HG02981 (cell line): Measurements from ENCODE around the gene ARHGAP15.

Experiments
- ATAC-seq: cut with Tn5 transposase; IDR thresholded peaks from one replicate; pipeline ENCODE4 v1.9.1; 2021; ENCODE audit warnings: mild to moderate bottlenecking, moderate library complexity; ENCODE audit not compliant: unreplicated experiment

Gene ARHGAP15

GRCh38 chr2:143219266-143219665 is 90.0 kb downstream of the ARHGAP15 start:
- ATAC-seq, result no peak

- ATAC-seq, result no peak
Measured at GRCh38 chr2:143223556-143223955, 94.3 kb downstream of the ARHGAP15 start.

- no peak for ATAC-seq
Measured at GRCh38 chr2:143225931-143226330, 96.7 kb downstream of the ARHGAP15 start.

- ATAC-seq, result no peak
Measured at GRCh38 chr2:143226714-143227541, 97.7 kb downstream of the ARHGAP15 start.

- no peak for ATAC-seq
Measured at GRCh38 chr2:143229411-143229810, 100.2 kb downstream of the ARHGAP15 start.

- ATAC-seq, result no peak
Measured at GRCh38 chr2:143229952-143230351, 100.7 kb downstream of the ARHGAP15 start.

- no peak for ATAC-seq
Measured at GRCh38 chr2:143230506-143231253, 101.5 kb downstream of the ARHGAP15 start.

- no peak for ATAC-seq
Measured at GRCh38 chr2:143231254-143231645, 102.0 kb downstream of the ARHGAP15 start.

- ATAC-seq, result no peak
Measured at GRCh38 chr2:143237146-143237777, 108.0 kb downstream of the ARHGAP15 start.

GRCh38 chr2:143241403-143242088 is 112.3 kb downstream of the ARHGAP15 start:
- no peak for ATAC-seq

- ATAC-seq, result no peak
Measured at GRCh38 chr2:143246246-143246645, 117.0 kb downstream of the ARHGAP15 start.

GRCh38 chr2:143246815-143247744 is 117.9 kb downstream of the ARHGAP15 start:
- ATAC-seq, result no peak

GRCh38 chr2:143248631-143249030 is 119.4 kb downstream of the ARHGAP15 start:
- no peak for ATAC-seq

GRCh38 chr2:143251681-143252080 is 122.5 kb downstream of the ARHGAP15 start:
- ATAC-seq, result no peak

GRCh38 chr2:143252138-143252907 is 123.1 kb downstream of the ARHGAP15 start:
- ATAC-seq, result no peak

GRCh38 chr2:143254110-143254509 is 124.9 kb downstream of the ARHGAP15 start:
- ATAC-seq, result no peak

GRCh38 chr2:143255086-143255485 is 125.9 kb downstream of the ARHGAP15 start:
- no peak for ATAC-seq

- no peak for ATAC-seq
Measured at GRCh38 chr2:143255899-143256298, 126.7 kb downstream of the ARHGAP15 start.
